ENCODE results near the gene PLAU.
"Not testable (repeated sequence)": the region's sequence is repeated elsewhere in the genome, so short reads cannot be mapped to it uniquely, and the experiment has no call there.

Gene PLAU

GRCh38 chr10:73956476-73957359 is 45.8 kb downstream of the PLAU start:
- DNase-seq, result no peak

- no peak for DNase-seq
Observed at GRCh38 chr10:73959484-73960243, 48.7 kb downstream of the PLAU start.

DNA sequence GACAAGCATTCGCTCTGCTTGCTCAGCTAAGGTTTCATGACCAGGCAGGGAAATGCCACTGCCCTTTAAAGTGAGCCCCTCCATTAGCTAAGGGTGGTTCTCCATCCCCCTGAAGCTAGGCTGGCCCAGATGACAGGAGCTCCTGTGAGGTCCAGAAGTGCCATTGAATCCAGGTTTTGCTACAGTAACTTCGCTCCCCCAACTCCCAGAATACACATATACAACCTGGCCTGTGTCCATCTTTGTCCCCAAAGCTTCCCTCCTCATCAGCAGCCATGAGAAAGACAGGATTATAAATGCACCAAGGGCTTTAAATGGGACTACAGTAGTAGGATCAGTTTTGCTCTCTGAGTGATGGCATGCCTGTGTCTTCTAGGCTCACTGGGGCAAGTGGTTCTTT is 51.5 kb downstream of the PLAU start:
- no peak for DNase-seq

- not testable (repeated sequence) for DNase-seq
Observed at GRCh38 chr10:73963533-73963932, 52.6 kb downstream of the PLAU start.

- DNase-seq, result no peak
Observed at GRCh38 chr10:73964743-73965142, 53.8 kb downstream of the PLAU start.

DNA sequence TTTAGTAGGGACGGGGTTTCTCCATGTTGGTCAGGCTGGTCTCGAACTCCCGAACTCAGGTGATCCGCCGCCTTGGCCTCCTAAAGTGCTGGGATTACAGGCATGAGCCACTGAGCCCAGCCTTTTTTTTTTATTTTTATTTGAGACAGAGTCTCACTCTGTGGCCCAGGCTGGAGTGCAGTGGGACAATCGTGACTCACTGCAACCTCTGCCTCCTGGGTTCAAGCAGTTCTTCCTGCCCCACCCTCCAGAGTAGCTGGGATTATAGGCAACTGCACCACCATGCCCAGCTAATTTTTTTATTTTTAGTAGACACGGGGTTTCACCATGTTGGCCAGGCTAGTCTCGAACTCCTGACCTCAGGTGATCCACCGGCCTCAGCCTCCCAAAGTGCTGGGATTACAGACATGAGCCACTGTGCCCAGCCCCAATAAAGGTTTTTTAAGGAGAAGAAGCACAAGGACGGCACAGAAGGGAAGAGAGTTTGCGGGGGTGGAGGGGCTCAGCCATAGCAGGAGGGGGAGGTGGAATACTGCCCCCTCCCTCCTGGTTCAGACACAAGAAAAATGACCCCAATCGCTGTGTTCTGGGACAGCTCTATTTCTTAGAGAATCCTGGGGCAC is 54.4 kb downstream of the PLAU start:
- not testable (repeated sequence) for DNase-seq

- no peak for DNase-seq
Observed at GRCh38 chr10:73965890-73966768, 55.2 kb downstream of the PLAU start.

DNA sequence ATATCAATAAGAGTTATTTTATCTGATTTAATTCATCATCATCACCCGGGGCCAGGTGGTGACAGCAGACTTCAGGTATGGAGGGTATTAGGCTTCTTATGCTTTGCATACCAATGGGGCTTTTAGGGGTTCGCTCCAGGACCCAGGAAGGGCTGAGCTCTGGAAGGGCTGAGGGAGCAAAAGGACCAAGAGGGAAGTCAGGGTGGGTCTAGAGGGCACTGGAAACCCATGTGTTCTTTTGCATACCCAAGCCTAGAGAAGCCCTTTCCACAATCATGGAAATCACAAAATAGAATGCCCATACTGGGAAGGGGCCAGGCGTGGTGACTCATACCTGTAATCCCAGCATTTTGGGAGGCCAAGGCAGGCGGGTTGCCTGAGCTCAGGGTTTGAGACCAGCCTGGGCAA is 56.1 kb downstream of the PLAU start:
- no peak for DNase-seq

Data from midbrain (tissue), 1 donor.